Dermis blood vessel endothelial cell (primary cell): ENCODE measurements around the gene FGGY. TPM values are rescaled to one million over a fixed set of nuclear protein-coding genes. Genes with fewer than 3 reads are reported as not detected.
A peak's percentile ranks its signal among the peaks of the same experiment; 100 is the strongest.
"Not testable (repeated sequence)": the region's sequence is repeated elsewhere in the genome, so short reads cannot be mapped to it uniquely, and the experiment has no call there.

Experiments used
- DNase-seq: peaks from one replicate; pipeline ENCODE4 v3.0.0; 2010
- total RNA-seq: library from RNA; depleted of rRNA; stranded (reverse); fragments of >200 nt; gene quantifications from 2 replicates; pipeline ENCODE4 v1.2.3, GENCODE V29; 2014

FGGY gene
- total RNA-seq, 1 donor from 2014 or later, result 7.3 TPM

DNA sequence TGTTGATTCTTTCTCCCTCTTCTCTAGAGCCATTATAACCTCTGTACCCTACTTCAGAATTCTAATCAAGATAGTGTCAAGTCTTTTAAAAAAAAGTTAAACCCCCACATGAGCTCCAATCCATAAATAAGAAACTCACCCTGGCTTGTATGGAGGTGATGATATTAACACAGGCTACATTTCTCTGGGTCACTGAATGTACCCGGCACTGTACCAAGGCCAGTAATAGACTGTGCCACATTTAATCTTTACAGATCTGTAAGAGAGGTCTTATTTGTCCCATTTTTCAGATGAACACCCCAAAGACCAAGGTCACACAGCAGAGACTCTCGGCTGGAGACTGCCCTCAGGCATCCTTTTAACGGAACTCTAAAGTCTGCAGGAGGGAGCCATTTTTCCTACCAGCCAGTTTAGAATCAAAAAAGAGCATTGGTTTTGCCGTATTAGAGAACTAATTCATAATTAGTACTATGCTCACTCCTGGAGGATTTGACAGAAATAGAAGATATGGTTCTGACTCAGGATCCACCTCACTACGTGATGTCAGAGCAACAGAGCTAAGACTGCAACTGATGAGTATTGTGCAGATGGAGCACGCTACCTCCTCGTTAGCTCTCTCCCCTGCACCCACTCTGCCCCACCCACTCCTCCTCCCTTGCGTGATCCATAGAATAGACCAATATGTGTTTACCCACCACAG, 300.7 kb downstream of the FGGY start:
- no peak for DNase-seq

- DNase-seq, result no peak
Observed at GRCh38 chr1:59598120-59598440, 301.2 kb downstream of the FGGY start.

DNA sequence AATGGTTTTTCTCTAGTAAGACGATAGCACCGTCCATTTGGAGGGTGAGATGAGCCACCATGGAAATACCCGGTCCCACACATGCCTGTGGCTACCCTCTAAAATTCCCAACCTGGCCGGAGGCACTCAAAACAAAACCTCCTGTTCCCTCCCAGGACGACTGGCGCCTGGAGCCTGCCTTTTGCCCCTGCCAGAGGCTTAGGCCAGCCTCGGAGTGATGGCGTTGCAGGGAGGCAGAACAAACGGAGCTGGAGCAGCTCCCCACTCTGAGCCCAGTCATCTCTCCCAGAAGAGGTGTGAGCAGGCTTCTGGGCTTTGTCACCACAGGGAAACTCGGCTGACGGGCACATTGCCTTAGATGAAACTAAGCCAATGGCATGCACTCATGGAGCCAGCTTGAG, 304.1 kb downstream of the FGGY start:
- DNase-seq, result no peak

- no peak for DNase-seq
Observed at GRCh38 chr1:59601811-59602210, 304.9 kb downstream of the FGGY start.

DNA sequence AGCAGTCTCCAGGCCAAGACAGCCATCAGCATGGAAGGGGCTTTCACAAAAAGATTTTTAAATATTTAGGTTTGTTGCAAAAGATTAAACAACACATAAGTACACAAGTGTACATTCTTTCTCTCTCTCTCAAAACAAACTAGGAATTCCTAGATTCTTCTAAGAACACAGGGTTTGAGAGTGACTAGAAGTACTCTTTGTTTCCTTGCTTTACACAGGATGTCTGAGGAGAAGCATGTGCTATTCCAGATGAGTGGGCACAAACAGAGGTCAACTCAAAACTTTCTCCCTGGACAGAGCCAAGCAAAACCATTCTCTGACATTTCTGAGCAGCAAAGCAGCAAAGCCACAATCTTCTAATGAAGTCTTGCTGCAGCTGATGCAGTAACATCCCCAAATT, 307.3 kb downstream of the FGGY start:
- peak; percentile 6 for DNase-seq

DNA sequence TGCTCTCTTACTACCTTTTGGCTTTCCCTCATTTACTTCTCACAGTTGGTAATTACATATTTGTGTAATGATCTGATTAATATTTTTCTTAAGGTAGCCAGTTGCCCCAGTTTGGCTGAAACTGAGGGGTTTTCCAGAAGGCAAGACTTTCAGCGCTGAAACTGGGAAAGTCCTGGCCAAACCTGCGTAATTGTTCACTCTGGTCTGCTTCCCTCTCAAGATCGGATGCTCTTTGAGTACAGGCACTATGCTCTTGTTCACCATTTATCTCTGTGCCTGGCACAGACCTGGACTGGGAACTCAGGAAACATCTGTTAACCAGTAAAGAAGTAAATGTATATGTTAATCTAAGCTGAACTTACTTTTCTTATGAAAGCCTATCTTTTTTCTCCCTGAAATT, 308.3 kb downstream of the FGGY start:
- DNase-seq, result peak; percentile 33

GRCh38 chr1:59605761-59606160, 308.9 kb downstream of the FGGY start:
- no peak for DNase-seq

DNA sequence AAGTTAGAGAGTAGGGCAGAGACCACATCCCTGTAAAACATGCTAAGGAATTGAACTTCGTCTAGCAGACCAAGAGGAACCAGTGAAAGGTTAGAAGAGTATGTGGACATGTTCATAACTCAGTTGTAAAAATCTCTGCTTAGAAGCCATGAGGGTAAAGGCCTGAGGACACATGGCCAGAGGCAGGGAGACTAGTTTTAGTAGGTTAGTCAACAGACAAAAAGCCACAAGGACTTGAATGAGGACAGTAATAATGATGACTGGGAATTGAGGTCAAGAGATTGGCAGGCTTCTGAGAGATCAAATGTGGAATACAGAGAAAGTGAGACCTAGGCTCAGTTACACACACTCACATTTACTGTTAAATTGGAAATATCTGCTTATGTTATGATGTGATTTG, 312.4 kb downstream of the FGGY start:
- DNase-seq, result no peak

- DNase-seq, result not testable (repeated sequence)
Observed at GRCh38 chr1:59610499-59610898, 313.6 kb downstream of the FGGY start.

DNA sequence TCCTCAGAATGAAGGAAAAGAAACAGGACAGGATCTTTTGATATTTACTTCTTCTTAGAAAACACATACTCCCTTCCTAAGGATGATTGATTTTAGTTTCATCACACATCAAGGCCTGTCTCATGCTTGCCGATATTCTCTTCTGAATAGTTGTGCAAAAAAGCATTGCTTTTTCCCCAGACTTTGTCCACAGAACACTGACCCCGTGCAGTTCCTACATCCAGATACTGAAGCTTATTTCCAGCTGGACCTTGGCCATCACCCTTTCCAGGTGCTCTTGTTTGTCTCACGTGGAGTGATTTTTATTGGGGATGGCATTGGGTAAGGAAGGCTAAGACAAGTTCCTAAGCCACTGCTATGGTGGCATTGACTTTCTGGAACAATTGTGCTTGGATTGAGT, 320.5 kb downstream of the FGGY start:
- DNase-seq, result no peak

DNA sequence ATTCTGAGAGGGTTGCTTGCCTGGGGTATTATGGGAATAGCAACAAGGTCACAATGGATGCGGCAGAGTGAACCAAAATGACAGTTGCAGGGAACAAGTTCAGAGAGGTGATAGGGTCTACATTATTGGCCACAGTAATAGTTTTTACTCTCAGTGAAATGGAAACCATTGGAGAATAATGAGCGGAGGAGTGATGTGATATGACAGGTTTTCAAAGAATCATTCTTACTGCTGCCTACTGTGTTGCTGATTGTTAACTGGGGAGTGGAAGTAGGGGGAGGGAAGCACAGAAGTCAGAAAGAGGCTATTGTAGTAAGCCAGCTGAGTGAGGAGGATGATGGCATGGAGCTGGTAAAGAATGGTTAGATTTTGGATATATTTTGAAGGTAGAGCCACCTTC, 322.7 kb downstream of the FGGY start:
- no peak for DNase-seq

DNA sequence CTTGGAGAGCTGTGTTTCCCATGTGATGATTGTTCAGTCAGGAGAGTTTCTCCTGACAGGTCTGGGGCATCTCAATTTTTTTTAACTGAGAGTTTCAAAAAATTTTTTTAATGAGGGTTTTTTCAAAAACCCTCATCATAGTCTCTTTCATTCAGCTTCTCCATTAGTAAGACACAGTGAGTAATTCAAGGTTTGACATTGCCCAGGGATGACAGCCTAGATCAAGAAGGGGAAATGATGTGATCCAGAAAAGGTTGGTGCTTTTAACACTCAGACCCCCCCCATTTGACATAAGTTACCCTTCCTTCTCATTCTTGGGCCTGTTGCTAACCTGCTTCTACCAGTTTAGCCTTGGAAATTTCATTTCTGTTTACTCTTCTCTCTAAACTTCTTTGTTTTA, 328.5 kb downstream of the FGGY start:
- no peak for DNase-seq

DNA sequence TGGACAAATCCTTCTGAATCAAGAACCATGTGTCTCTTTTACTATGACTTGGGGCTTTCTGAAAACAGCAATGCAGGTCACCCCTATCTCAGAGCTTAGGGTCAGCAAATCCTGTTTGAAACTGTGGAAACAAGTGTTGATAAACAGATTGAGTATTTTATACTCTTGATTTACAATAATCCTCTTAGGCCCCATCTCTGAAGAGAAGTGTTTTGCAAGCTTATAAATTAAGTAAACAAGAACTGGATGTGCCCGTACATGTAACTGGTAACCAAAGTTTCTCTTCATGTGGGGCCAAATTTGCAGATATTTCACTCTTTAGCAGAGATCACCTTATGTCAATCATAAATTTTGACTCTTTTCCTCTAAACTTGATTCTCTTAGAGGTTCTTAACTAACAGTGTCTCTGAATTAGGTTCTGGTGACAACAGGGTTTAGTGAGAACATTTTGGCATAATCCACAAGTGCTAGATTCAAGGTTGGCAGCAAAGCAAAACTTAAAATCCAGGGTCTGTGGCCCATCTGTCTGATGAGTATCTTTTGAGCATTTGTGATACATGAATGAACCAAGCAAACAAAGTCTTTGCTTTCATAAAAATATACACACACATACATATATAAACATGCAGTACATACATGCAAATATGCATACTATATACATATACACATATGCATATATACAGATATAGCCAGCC, 334.8 kb downstream of the FGGY start:
- no peak for DNase-seq

DNA sequence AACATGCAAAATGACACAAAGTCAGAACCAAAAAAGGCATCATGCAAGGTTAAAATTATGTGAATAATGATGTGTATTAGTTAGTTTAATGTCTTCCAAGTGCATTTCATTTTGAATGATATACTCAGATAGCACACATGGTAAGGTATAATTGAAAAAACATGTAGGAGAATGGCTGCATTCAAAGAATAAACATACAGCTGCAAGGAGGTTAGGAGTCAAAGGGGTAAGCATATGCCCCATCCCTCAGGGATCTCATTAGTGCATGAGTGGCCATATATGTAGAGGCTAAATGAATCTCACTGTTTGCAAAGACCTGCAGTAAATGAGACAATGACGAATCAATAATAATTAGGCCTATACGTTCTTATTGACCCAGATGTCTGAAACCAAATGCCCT, 338.2 kb downstream of the FGGY start:
- no peak for DNase-seq

DNA sequence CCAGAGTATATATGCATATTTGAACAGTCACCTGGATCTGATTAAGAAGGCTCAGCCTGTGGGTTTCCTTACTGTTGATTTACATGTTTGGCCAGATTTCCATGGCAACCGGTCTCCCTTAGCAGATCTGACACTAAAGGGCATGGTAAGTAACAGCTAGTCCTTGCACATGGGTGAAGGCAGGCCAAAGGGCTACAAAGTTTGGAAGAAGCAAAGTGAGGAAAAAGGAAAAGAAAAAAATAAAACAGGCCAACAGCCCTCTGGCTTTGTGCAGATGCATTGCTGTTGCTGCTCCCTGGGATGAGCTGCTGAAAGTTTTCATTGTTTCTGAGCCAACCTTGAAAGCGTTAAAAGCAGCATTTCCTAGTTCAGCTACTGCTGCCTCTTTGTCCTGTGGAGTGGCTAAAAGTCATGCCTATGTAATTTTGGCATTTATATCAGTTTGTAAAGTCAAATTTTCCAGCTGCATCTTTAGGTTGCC, 341.4 kb downstream of the FGGY start:
- DNase-seq, result peak; percentile 45

- DNase-seq, result no peak
Observed at GRCh38 chr1:59639266-59639665, 342.4 kb downstream of the FGGY start.

- DNase-seq, result no peak
Observed at GRCh38 chr1:59640851-59641250, 344.0 kb downstream of the FGGY start.

DNA sequence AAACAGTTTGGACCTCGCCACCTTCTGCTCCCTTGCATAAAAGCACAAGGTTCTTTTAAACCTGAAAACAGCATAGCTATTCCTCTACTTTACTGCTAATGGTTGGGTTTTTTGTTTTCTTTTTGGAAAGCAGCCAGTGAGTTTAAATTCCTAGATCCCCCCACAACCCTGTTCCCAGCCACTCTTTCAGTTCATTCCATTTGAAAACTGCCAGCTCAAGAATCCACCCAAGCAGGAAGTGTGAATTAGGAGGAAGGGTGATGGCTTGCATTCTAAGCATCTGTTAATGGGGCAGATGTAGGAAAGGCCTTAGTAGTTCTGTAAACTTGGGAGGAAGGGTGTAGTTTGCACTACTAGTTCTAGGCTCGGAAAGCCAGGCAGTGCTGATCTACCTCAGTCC, 344.9 kb downstream of the FGGY start:
- DNase-seq, result peak; percentile 7

- DNase-seq, result no peak
Observed at GRCh38 chr1:59643526-59643925, 346.6 kb downstream of the FGGY start.

DNA sequence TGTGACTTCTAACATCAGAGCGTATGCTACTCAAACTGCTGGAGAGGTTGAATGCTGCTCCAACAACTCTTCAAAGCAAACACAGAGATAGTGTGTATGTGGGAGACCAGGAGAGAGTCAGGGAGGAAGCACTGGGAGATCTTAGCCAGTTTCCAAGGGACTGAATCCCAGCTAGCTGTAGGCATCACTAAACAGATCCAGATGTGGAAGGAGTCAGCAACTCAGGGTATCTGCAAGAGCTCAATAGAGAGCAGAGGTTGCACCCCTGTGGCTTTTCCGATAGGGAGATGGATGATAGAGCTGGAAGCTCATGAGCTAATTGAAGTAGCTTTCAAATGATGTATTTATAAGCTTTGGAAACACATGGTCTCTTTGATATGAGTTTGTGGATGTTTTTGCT, 349.0 kb downstream of the FGGY start:
- DNase-seq, result no peak

DNA sequence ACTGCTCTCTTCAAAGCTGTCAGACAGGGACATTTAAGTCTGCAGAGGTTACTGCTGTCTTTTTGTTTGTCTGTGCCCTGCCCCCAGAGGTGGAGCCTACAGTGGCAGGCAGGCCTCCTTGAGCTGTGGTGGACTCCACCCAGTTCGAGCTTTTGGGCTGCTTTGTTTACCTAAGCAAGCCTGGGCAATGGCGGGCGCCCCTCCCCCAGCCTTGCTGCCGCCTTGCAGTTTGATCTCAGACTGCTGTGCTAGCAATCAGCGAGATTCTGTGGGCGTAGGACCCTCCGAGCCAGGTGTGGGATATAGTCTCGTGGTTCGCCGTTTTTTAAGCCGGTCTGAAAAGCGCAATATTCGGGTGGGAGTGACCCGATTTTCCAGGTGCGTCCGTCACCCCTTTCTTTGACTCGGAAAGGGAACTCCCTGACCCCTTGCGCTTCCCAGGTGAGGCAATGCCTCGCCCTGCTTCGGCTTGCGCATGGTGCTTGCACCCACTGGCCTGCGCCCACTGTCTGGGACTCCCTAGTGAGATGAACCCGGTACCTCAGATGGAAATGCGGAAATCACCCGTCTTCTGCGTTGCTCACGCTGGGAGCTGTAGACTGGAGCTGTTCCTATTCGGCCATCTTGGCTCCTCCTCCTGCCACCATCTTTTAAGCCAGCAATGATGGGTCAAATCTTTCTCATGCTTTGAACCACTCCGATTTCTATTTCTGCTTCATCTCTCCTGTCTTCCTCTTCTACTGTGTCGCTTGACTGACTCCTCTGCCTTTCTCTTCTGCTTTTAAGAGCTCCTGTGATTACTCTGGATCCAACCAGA, 356.5 kb downstream of the FGGY start:
- DNase-seq, result not testable (repeated sequence)

DNA sequence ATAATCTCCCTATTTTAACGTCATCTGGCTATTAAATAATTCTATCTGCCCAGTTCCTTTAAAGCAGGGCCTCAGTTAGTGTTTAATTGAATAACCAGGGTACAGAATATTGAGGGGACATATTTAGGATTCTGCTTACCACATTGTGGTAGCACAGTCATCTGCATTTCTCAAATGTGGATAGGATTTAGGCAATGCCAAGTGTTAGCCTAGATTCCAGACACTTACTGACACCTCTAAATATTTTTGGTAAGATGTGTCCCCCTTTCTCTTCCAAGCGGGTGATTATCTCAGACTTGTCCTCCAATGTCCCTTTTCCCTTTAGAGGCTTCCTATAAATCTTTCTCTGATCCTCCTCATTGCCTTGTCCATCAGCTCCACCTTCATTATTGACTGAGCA, 357.1 kb downstream of the FGGY start:
- no peak for DNase-seq

GRCh38 chr1:59657873-59658465, 361.1 kb downstream of the FGGY start:
- DNase-seq, result no peak
